IPS-20b (cell line): ENCODE data around the gene CHTF8.
"Not testable (repeated sequence)": the region's sequence is repeated elsewhere in the genome, so short reads cannot be mapped to it uniquely, and the experiment has no call there.

Experiments
- H3K27ac ChIP-seq: one replicate; pipeline ENCODE4 v1.5.1; 2013; ENCODE audit warnings: low read length
- H3K27me3 ChIP-seq: 2 replicates; pipeline ENCODE4 v1.6.1; 2013; ENCODE audit warnings: mild to moderate bottlenecking, low read length, inconsistent platforms; ENCODE audit not compliant: insufficient read depth
- H3K36me3 ChIP-seq: 2 replicates; pipeline ENCODE4 v1.6.1; 2013; ENCODE audit warnings: low read depth, mild to moderate bottlenecking, inconsistent platforms, low read length, moderate library complexity; ENCODE audit not compliant: insufficient read depth
- H3K4me1 ChIP-seq: 2 replicates; pipeline ENCODE4 v1.6.1; 2013; ENCODE audit warnings: mild to moderate bottlenecking, control low read depth, inconsistent platforms, low read length, moderate library complexity; ENCODE audit not compliant: insufficient read depth
- H3K4me3 ChIP-seq: 2 replicates; pipeline ENCODE4 v1.5.1; 2013; ENCODE audit warnings: mild to moderate bottlenecking, low read length, inconsistent platforms
- H3K9ac ChIP-seq: 2 replicates; pipeline ENCODE4 v1.6.1; 2013; ENCODE audit warnings: low read depth, mild to moderate bottlenecking, inconsistent platforms, low read length, moderate library complexity
- H3K9me3 ChIP-seq: 2 replicates; pipeline ENCODE4 v1.6.1; 2013; ENCODE audit warnings: mild to moderate bottlenecking, low read depth, low read length, inconsistent platforms; ENCODE audit not compliant: insufficient read depth

CHTF8 gene

DNA sequence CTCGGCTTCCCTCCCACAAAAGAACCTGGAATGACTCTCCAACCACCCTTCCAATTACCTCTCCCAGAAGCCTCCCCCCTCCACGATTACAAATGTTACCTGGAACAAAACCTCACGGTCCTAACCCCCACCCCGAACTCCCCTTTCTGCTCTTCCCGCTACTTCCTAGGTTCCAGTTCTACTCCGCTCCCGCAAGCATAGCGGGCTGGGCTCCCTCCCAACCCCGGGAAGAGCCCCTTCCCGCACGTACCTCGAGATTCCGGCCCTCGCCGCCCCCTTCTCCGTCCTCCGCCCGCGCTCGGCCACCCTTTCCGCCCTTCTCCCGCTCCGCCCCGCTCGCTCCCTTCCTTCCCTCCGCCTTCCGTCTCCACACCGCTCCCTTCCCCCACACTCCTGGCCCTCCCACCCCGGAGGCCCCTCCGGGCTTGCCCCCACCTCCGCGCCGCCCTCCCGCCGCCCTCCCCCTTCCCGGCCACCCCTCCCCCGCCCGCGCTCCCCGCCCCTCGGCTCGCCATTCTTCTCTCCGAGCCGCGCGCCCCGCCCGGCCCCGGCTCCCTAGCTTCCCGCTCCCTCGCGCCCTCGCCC lies 457 bp downstream of the CHTF8 start:
- Histone ChIP-seq H3K4me3 (peak overlapping the region; percentile 99), H3K9ac (peak overlapping the region; percentile 100), H3K9me3 (no peaks in the 10 kb centered on the region), H3K27ac (peak overlapping the region; percentile 100), H3K36me3 (peaks cover 48% of the 10 kb centered on the region), H3K4me1 (peaks cover 14% of the 10 kb centered on the region), H3K27me3 (no peaks in the 10 kb centered on the region)

DNA sequence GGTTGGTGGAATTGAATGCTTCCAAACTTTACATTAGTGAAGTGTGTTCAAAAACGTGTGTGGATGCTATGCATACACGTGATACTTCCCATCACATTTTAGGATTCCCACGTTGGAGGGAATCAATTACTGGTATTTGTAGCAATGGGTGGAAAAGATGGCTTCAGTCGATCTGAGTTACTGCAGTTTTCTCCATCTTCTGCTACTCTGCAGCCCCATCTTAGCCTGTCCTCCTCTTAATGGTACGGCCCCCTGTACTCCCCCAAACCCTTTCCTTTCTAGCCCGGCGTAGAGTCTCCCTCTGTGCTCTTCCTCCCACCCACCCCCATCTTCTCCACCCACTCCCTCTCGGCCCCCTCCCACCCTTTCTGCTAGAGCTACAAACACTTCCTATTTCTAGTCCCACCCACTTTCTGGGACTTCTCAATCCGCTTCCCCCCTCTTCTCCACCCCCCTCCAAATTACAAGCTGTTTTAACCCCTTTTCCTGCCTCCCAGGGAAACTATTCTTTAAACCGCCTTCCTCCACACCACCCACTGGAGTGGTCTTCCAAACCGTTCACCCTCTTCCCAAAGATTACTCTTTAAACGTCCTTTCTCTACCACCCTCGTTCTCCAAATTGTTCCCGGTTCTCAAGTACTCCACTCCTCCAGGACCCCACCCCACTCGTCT lies 1.1 kb downstream of the CHTF8 start:
- peak overlapping the region; percentile 100 for H3K27ac ChIP-seq
- peak overlapping the region; percentile 99 for H3K4me3 ChIP-seq
- H3K4me1 ChIP-seq = peaks cover 14% of the 10 kb centered on the region
- no peaks in the 10 kb centered on the region for H3K9me3 ChIP-seq
- H3K9ac ChIP-seq = peak overlapping the region; percentile 100
- H3K36me3 ChIP-seq = peaks cover 47% of the 10 kb centered on the region
- H3K27me3 ChIP-seq = no peaks in the 10 kb centered on the region

GRCh38 chr16:69130461-69130860 lies 1.9 kb downstream of the CHTF8 start:
- H3K36me3 ChIP-seq = peaks cover 47% of the 10 kb centered on the region
- peak overlapping the region; percentile 99; the same call in 1 of the 2 replicates for H3K4me3 ChIP-seq
- H3K27ac ChIP-seq = no peak overlapping the region
- peaks cover 14% of the 10 kb centered on the region for H3K4me1 ChIP-seq
- H3K27me3 ChIP-seq = no peaks in the 10 kb centered on the region
- H3K9me3 ChIP-seq = no peaks in the 10 kb centered on the region
- H3K9ac ChIP-seq = peak overlapping the region; percentile 100; the same call in 1 of the 2 replicates

DNA sequence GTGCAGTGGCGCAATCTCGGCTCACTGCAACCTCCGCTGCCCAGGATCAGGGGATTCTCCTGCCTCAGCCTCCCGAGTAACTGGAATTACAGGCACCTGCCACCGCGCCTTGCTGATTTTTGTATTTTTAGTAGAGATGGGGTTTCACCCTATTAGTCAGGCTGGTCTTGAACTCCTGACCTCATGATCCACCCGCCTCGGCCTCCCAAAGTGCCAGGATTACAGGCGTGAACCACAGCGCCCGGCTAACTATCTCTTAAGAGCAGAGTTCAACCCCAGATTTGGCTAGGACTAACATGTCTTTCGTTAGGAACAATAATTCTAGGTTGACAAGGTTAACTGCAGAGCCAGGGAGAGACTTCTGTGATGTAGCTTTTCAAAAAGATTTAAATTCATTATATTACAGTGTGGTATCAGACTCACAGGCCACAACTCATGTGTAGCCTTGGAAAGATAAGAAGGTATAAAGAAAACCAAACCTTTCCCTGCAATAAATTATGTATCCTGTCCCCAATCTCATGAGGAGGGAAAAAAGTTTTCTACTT lies 4.3 kb downstream of the CHTF8 start:
- no peak overlapping the region for H3K27ac ChIP-seq
- peaks cover 5% of the 10 kb centered on the region; the same call in 1 of the 2 replicates for H3K4me1 ChIP-seq
- no peaks in the 10 kb centered on the region for H3K9me3 ChIP-seq
- H3K4me3 ChIP-seq = no peak overlapping the region
- H3K36me3 ChIP-seq = peaks cover 31% of the 10 kb centered on the region
- no peaks in the 10 kb centered on the region for H3K27me3 ChIP-seq
- no peak overlapping the region for H3K9ac ChIP-seq

GRCh38 chr16:69126801-69127200 lies 5.6 kb downstream of the CHTF8 start:
- H3K27me3 ChIP-seq, H3K27ac ChIP-seq, H3K4me3 ChIP-seq, H3K9me3 ChIP-seq, H3K9ac ChIP-seq, H3K4me1 ChIP-seq: not testable (repeated sequence)
- H3K36me3 ChIP-seq = peaks cover 31% of the 10 kb centered on the region

DNA sequence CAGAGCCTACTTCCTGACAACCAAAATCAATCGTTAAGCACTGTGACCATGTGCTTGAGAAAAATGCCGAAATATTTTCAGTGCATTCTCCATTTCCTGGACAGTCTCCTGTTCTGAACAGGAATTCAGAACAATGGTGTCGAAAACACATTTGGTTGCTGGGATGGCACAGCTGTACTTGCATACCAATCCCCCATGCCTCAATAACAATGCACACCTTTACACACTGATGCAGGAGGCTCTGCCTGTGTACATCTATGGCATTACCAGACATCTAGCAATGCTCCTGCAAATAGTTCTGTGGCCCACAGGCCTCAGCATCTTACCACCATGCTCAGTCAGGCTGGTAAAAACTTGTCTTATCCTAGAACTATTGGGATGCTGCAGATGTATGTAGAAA lies 6.2 kb downstream of the CHTF8 start:
- H3K9me3 ChIP-seq = no peaks in the 10 kb centered on the region
- H3K36me3 ChIP-seq = peaks cover 32% of the 10 kb centered on the region
- H3K27me3 ChIP-seq = no peaks in the 10 kb centered on the region
- H3K4me3 ChIP-seq = no peak overlapping the region
- peaks cover 5% of the 10 kb centered on the region; the same call in 1 of the 2 replicates for H3K4me1 ChIP-seq
- no peak overlapping the region for H3K27ac ChIP-seq
- H3K9ac ChIP-seq = no peak overlapping the region

- H3K4me3 ChIP-seq, H3K9me3 ChIP-seq, H3K4me1 ChIP-seq, H3K27ac ChIP-seq, H3K9ac ChIP-seq, H3K27me3 ChIP-seq: not testable (repeated sequence)
- peaks cover 35% of the 10 kb centered on the region for H3K36me3 ChIP-seq
Observed at GRCh38 chr16:69124961-69125360, 7.4 kb downstream of the CHTF8 start.

DNA sequence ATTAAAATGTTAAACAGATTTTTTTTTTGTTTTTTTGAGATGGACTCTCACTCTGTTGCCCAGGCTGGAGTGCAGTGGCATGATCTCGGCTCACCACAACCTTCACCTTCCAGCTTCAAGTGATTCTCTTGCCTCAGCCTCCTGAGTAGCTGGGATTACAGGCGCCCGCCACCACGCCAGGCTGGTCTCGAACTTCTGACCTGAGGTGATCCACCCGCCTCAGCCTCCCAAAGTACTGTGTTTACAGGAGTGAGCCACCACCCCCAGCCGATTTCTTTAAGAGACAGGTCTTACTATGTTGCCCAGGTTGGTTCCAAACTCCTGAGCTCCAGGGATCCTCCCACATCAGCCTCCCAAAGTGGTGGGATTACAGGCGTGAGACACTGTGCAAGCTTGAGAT lies 8.0 kb downstream of the CHTF8 start:
- not testable (repeated sequence) for H3K9ac ChIP-seq, H3K4me3 ChIP-seq, H3K9me3 ChIP-seq, H3K27me3 ChIP-seq, H3K27ac ChIP-seq, H3K4me1 ChIP-seq
- peaks cover 40% of the 10 kb centered on the region for H3K36me3 ChIP-seq

GRCh38 chr16:69123910-69124309 lies 8.5 kb downstream of the CHTF8 start:
- no peak overlapping the region for H3K9ac ChIP-seq
- no peaks in the 10 kb centered on the region for H3K27me3 ChIP-seq
- no peak overlapping the region for H3K27ac ChIP-seq
- H3K9me3 ChIP-seq = no peaks in the 10 kb centered on the region
- H3K4me1 ChIP-seq = no peaks in the 10 kb centered on the region
- no peak overlapping the region for H3K4me3 ChIP-seq
- H3K36me3 ChIP-seq = peaks cover 45% of the 10 kb centered on the region

- Histone ChIP-seq H3K4me1 (no peaks in the 10 kb centered on the region), H3K9me3 (no peaks in the 10 kb centered on the region), H3K9ac (no peak overlapping the region), H3K36me3 (peaks cover 62% of the 10 kb centered on the region), H3K4me3 (no peak overlapping the region), H3K27me3 (no peaks in the 10 kb centered on the region), H3K27ac (no peak overlapping the region)
Observed at GRCh38 chr16:69120096-69120664, 12.2 kb downstream of the CHTF8 start.

GRCh38 chr16:69119536-69119935 lies 12.9 kb downstream of the CHTF8 start:
- Histone ChIP-seq H3K9me3 (no peaks in the 10 kb centered on the region), H3K4me3 (no peak overlapping the region), H3K36me3 (peaks cover 68% of the 10 kb centered on the region), H3K4me1 (no peaks in the 10 kb centered on the region), H3K9ac (no peak overlapping the region), H3K27ac (no peak overlapping the region), H3K27me3 (no peaks in the 10 kb centered on the region)

GRCh38 chr16:69118994-69119393 lies 13.4 kb downstream of the CHTF8 start:
- H3K36me3 ChIP-seq = peaks cover 74% of the 10 kb centered on the region
- no peaks in the 10 kb centered on the region for H3K4me1 ChIP-seq
- H3K27ac ChIP-seq = no peak overlapping the region
- no peak overlapping the region for H3K9ac ChIP-seq
- H3K9me3 ChIP-seq = no peaks in the 10 kb centered on the region
- H3K27me3 ChIP-seq = no peaks in the 10 kb centered on the region
- H3K4me3 ChIP-seq = no peak overlapping the region
